ENCODE measurements around the gene RDH11.

Gene RDH11

DNA sequence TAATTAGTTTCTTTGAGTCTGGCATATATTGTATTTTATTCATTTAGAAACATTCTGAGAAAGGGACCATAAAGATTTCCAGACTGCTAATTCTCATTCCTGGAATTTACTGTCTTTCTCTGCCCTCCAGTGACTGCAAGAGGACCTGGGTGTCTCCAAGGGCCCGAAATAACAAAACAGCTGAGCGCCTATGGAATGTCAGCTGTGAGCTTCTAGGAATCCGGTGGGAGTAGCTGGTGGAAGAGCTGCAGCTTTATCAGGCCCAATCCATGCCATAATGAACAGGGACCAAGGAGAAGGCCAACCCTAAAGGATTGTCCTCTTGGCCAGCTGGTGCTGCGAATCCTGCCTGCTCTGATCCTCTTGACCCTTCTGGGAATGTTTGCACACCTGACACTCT is 38.1 kb upstream of the RDH11 start:
- TF ChIP-seq, protein P1, sequence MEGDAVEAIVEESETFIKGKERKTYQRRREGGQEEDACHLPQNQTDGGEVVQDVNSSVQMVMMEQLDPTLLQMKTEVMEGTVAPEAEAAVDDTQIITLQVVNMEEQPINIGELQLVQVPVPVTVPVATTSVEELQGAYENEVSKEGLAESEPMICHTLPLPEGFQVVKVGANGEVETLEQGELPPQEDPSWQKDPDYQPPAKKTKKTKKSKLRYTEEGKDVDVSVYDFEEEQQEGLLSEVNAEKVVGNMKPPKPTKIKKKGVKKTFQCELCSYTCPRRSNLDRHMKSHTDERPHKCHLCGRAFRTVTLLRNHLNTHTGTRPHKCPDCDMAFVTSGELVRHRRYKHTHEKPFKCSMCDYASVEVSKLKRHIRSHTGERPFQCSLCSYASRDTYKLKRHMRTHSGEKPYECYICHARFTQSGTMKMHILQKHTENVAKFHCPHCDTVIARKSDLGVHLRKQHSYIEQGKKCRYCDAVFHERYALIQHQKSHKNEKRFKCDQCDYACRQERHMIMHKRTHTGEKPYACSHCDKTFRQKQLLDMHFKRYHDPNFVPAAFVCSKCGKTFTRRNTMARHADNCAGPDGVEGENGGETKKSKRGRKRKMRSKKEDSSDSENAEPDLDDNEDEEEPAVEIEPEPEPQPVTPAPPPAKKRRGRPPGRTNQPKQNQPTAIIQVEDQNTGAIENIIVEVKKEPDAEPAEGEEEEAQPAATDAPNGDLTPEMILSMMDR (IDR thresholded peaks at IDR 0.05; ENCODE audit: insufficient read depth, low read depth, low read length, missing control alignments): no peak
- H3K4me3 ChIP-seq (ENCODE audit: low read length): no peak overlapping the region
- DNase-seq (ENCODE audit: low read depth): no peak

DNA sequence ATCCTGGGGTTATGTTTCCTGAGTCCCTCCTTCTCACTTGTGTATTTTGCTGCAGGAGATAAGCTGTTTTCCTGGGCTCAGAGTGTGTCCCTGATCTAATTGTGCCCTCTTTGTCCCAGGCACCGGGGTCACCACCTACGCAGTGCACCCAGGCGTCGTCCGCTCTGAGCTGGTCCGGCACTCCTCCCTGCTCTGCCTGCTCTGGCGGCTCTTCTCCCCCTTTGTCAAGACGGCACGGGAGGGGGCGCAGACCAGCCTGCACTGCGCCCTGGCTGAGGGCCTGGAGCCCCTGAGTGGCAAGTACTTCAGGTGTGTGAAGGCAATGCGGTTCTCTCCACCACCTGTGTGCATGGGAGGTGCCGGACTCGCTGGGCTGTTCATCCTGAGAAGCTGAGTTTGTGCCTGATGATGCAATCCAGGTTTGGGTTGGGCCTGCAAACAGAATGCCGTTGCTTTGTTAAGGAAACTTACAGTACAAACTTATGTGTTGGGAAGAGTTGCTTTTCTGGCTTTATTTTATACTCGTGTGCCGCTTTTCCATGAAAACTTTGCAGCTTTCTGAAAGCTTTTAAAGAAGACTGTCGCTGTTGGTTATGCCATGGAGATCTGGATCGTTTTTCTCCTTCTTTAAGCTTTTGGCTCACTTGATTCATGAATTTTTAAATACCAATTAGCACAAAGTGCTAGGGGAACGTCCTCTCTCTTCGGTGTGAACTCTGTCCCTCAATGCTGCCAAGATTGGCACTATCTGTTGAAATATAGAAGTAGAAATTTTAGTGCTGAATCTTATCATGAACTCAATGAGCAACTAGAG is 33.7 kb upstream of the RDH11 start:
- peak; percentile 82 for DNase-seq (ENCODE audit: low read depth)
- TF ChIP-seq, protein P1 (IDR thresholded peaks at IDR 0.05; ENCODE audit: insufficient read depth, low read depth, low read length, missing control alignments): no peak

DNA sequence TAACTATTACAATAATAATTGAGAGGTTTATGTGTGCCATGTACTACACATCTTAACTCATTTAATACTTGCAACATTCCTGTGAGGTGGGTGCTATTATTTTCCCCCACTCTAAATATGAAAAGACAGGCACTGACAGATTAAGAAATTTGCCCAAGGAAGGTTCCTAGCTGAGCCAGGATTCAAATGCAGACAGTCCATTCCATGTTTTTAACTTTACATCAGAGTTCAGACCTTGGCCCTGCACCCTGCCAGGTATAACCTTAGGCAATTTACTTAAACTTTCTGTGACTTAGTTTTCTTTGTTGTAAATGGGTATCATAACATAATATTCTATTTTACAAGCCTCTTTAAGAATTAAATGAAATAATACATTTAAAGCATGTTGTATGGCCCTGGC is 32.7 kb upstream of the RDH11 start:
- H3K4me3 ChIP-seq (ENCODE audit: low read length): no peak overlapping the region
- TF ChIP-seq, protein P1 (IDR thresholded peaks at IDR 0.05; ENCODE audit: insufficient read depth, low read depth, low read length, missing control alignments): no peak
- DNase-seq (ENCODE audit: low read depth): no peak

More for the DNA sequence above, 33.7 kb upstream of the RDH11 start:
- H3K4me3 ChIP-seq (ENCODE audit: low read length): no peak overlapping the region

DNA sequence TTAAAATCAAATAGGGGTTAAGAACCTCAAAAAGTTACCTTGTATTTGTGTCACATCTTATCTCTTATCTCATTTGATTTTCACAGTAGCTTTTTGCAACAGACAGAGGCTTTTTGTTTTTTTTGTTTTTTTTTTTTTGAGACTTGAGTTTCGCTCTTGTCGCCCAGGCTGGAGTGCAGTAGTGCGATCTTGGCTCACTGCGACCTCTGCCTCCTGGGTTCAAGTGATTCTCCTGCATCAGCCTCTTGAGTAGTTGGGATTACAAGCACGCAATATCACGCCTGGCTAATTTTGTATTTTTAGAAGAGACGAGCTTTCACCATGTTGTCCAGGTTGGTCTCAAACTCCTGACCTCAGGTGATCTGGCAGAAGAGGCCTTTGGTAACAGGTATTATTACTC is 31.8 kb upstream of the RDH11 start:
- H3K4me3 ChIP-seq (ENCODE audit: low read length): no peak overlapping the region
- TF ChIP-seq, protein P1 (IDR thresholded peaks at IDR 0.05; ENCODE audit: insufficient read depth, low read depth, low read length, missing control alignments): no peak
- DNase-seq (ENCODE audit: low read depth): no peak

DNA sequence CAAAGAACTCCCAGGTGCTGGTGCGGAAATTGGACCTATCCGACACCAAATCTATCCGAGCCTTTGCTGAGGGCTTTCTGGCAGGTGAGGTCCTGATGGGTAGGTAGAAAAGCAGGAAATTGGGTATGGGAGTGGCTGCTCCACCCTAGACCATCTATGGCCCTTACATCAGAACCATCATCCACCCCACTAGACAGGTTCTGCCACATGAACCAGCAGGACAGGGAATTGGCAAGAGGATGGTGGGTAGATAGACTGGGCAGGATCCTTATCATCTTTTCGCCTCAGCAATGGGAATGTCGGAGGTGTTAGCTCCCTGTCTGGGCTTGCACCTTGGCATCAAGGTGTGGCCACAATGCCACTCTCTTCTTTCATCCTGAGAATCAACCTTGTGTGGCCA is 29.6 kb upstream of the RDH11 start:
- peak; percentile 86 for DNase-seq (ENCODE audit: low read depth)
- H3K4me3 ChIP-seq (ENCODE audit: low read length): no peak overlapping the region
- TF ChIP-seq, protein P1 (IDR thresholded peaks at IDR 0.05; ENCODE audit: insufficient read depth, low read depth, low read length, missing control alignments): no peak

DNA sequence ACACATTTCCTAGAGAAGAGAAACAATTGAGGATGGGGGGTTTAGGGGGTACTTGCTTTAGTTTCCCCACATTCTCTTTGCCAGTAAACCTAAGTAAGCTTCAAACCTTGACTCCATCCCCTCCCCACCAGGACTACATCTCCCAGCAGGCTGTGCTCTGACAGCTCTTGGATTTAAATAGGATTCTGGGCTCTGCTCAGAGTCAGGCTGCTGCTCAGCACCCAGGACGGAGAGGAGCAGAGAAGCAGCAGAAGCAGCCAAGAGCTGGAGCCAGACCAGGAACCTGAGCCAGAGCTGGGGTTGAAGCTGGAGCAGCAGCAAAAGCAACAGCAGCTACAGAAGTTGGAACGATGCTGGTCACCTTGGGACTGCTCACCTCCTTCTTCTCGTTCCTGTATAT is 26.7 kb upstream of the RDH11 start:
- TF ChIP-seq, protein P1 (IDR thresholded peaks at IDR 0.05; ENCODE audit: insufficient read depth, low read depth, low read length, missing control alignments): no peak
- peak overlapping the region; percentile 32 for H3K4me3 ChIP-seq (ENCODE audit: low read length)
- peak; percentile 25 for DNase-seq (ENCODE audit: low read depth)

DNA sequence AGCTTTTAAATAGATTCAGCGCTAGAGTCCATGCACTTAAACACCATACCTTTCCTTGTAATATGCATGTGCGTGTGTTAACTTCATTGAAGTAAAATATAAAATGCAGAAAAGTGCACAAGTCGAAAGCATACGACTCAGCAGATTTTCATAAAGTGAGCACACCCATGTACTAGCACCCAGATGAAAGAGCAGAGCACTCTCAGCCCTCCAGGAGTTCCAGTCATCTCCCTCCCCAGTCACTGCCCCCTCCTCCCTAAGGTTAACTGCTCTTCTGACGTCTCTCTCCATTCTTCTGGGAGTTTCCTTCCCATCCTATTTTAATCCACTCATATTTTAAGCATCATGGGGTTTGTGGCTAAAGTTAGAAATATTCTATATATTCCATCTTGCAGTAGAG is 26.3 kb upstream of the RDH11 start:
- no peak for DNase-seq (ENCODE audit: low read depth)
- no peak overlapping the region for H3K4me3 ChIP-seq (ENCODE audit: low read length)

More for the DNA sequence above, 26.3 kb upstream of the RDH11 start:
- TF ChIP-seq, protein P1 (IDR thresholded peaks at IDR 0.05; ENCODE audit: insufficient read depth, low read depth, low read length, missing control alignments): no peak

Measured in epithelial cell of esophagus (primary cell).